H1 (cell line): ENCODE results near the gene MAP2K2. TPM values are rescaled to one million over a fixed set of nuclear protein-coding genes. Genes with fewer than 3 reads are reported as not detected.

Experiments used
- CTCF ChIA-PET: fragments of 300-600 bp; sonication (Branson Sonifier 250); formaldehyde crosslinking; loops from one replicate; lab custom pipeline; 2021; ENCODE audit not compliant: partially characterized antibody; lab: Charles Lee
- POLR2A ChIA-PET: fragments of 300-600 bp; sonication (Branson Sonifier 250); formaldehyde crosslinking; loops from one replicate; lab custom pipeline; 2021; ENCODE audit warnings: inconsistent platforms; ENCODE audit not compliant: partially characterized antibody; lab: Charles Lee
- DNase-seq, 2 experiments: peaks; one replicate each; pipeline versions ENCODE4 v3.0.0 to v3.0.0-alpha.2; 2010 to 2022; ENCODE audit warnings: low spot score in 2 of 2, low read depth in 1 of 2, mixed read lengths in 1 of 2
- FAIRE-seq: peaks from 2 replicates; lab custom pipeline; 2011; peaks lifted over from hg19 to GRCh38; lab: Jason Lieb, UNC
- H2AFZ ChIP-seq: 2 replicates; pipeline ENCODE4 v1.8.1; 2012; ENCODE audit warnings: low read length, inconsistent platforms
- H2AK5ac ChIP-seq: 2 replicates; pipeline ENCODE4 v1.6.1; 2013; ENCODE audit warnings: low read depth, low read length
- H2BK120ac ChIP-seq: replicated peaks from 2 replicates; pipeline ENCODE3; 2013; ENCODE audit warnings: low read depth, low read length, inconsistent platforms
- H2BK12ac ChIP-seq: 2 replicates; pipeline ENCODE4 v1.6.1; 2013; ENCODE audit warnings: low read depth, low read length
- H2BK15ac ChIP-seq: 2 replicates; pipeline ENCODE4 v1.6.1; 2013; ENCODE audit warnings: low read length
- H2BK20ac ChIP-seq: 2 replicates; pipeline ENCODE4 v1.6.1; 2013; ENCODE audit warnings: low read length
- H2BK5ac ChIP-seq: 2 replicates; pipeline ENCODE4 v1.6.1; 2013; ENCODE audit warnings: low read depth, low read length
- H3K14ac ChIP-seq: 2 replicates; pipeline ENCODE4 v1.6.1; 2013; ENCODE audit warnings: inconsistent platforms; ENCODE audit not compliant: insufficient read length
- H3K18ac ChIP-seq: 2 replicates; pipeline ENCODE4 v1.6.1; 2013; ENCODE audit warnings: low read length; ENCODE audit errors: extremely low read depth
- H3K23ac ChIP-seq: 2 replicates; pipeline ENCODE4 v1.6.1; 2013; ENCODE audit warnings: inconsistent platforms; ENCODE audit not compliant: insufficient read length
- H3K23me2 ChIP-seq: 2 replicates; pipeline ENCODE4 v1.6.1; 2013; ENCODE audit warnings: low read depth, low read length
- H3K27ac ChIP-seq: 2 replicates; pipeline ENCODE4 v1.6.1; 2011; ENCODE audit warnings: low read depth, low read length, inconsistent platforms
- H3K27me3 ChIP-seq, 4 experiments: replicated peaks in 1 of 4; 1 replicate in 1 of 4; 2 replicates in 3 of 4; pipeline versions ENCODE4 v1.6.1 to v1.8.1; 2011 to 2013; ENCODE audit warnings: low read length in 3 of 4, mild to moderate bottlenecking in 3 of 4, inconsistent platforms in 2 of 4, mixed read lengths in 2 of 4, moderate library complexity in 1 of 4; ENCODE audit not compliant: control insufficient read depth in 3 of 4, insufficient read depth in 3 of 4; ENCODE audit errors: extremely low read depth in 1 of 4
- H3K36me3 ChIP-seq, 4 experiments: 2 replicates each; pipeline versions ENCODE4 v1.6.1 to v1.8.1; 2011 to 2013; ENCODE audit warnings: mild to moderate bottlenecking in 4 of 4, low read length in 3 of 4, moderate library complexity in 2 of 4, control low read depth in 1 of 4, inconsistent platforms in 1 of 4; ENCODE audit not compliant: insufficient read depth in 4 of 4, control insufficient read depth in 2 of 4
- H3K4ac ChIP-seq: replicated peaks from 2 replicates; pipeline ENCODE3; 2013; ENCODE audit warnings: low read length, low read depth, mixed read lengths, inconsistent platforms; ENCODE audit not compliant: insufficient read length
- H3K4me1 ChIP-seq, 4 experiments: replicated peaks in 1 of 4; 1 replicate in 1 of 4; 2 replicates in 3 of 4; pipeline versions ENCODE4 v1.6.1 to v1.8.1; 2011 to 2013; ENCODE audit warnings: low read length in 3 of 4, inconsistent platforms in 2 of 4, mixed read lengths in 1 of 4; ENCODE audit not compliant: insufficient read depth in 4 of 4, control insufficient read depth in 3 of 4
- H3K4me2 ChIP-seq, 2 experiments: 2 replicates each; pipeline versions ENCODE4 v1.6.1 to v1.8.1; 2011 to 2013; ENCODE audit warnings: low read depth in 2 of 2, low read length in 2 of 2, control low read depth in 1 of 2, inconsistent platforms in 1 of 2, mild to moderate bottlenecking in 1 of 2; ENCODE audit not compliant: insufficient read depth in 1 of 2
- H3K4me3 ChIP-seq, 4 experiments: fragments of 200-600, 300-600 bp in 1 of 4; sonication (generic), shearing (Covaris generic), sonication (Bioruptor Twin) in 1 of 4; 2 replicates each; pipeline versions ENCODE4 v1.5.1 to v1.8.1; 2011 to 2016; ENCODE audit warnings: low read length in 4 of 4, low read depth in 3 of 4, control low read depth in 2 of 4, inconsistent platforms in 2 of 4, mild to moderate bottlenecking in 2 of 4, mixed read lengths in 1 of 4, moderate library complexity in 1 of 4; ENCODE audit not compliant: insufficient read depth in 2 of 4; ENCODE audit errors: extremely low read depth in 1 of 4
- H3K56ac ChIP-seq: replicated peaks from 2 replicates; pipeline ENCODE3; 2013; ENCODE audit warnings: low read depth, mild to moderate bottlenecking, mixed read lengths, low read length, inconsistent platforms; ENCODE audit not compliant: insufficient read length
- H3K79me1 ChIP-seq: 2 replicates; pipeline ENCODE4 v1.6.1; 2013; ENCODE audit warnings: low read depth, low read length, control low read depth
- H3K79me2 ChIP-seq, 2 experiments: 2 replicates each; pipeline versions ENCODE4 v1.6.1 to v1.8.1; 2012 to 2013; ENCODE audit warnings: low read length in 2 of 2, mild to moderate bottlenecking in 2 of 2, inconsistent platforms in 1 of 2; ENCODE audit not compliant: insufficient read depth in 2 of 2, control insufficient read depth in 1 of 2
- H3K9ac ChIP-seq, 4 experiments: replicated peaks in 1 of 4; 1 replicate in 1 of 4; 2 replicates in 3 of 4; pipeline versions ENCODE4 v1.6.1 to v1.8.1; 2011 to 2013; ENCODE audit warnings: low read depth in 3 of 4, low read length in 3 of 4, control low read depth in 2 of 4, mild to moderate bottlenecking in 2 of 4, moderate library complexity in 2 of 4, inconsistent platforms in 1 of 4; ENCODE audit errors: extremely low read depth in 1 of 4
- H3K9me3 ChIP-seq, 2 experiments: 2 replicates each; pipeline versions ENCODE4 v1.6.1 to v1.8.1; 2012 to 2013; ENCODE audit warnings: mild to moderate bottlenecking in 2 of 2, moderate library complexity in 2 of 2, control low read depth in 1 of 2, inconsistent platforms in 1 of 2, low read depth in 1 of 2, low read length in 1 of 2, mixed read lengths in 1 of 2; ENCODE audit not compliant: insufficient read depth in 2 of 2
- H4K20me1 ChIP-seq, 2 experiments: replicated peaks in 1 of 2; 2 replicates each; pipeline versions ENCODE3 to v1.8.1; 2011 to 2013; ENCODE audit warnings: inconsistent platforms in 2 of 2, low read length in 2 of 2, mild to moderate bottlenecking in 1 of 2; ENCODE audit not compliant: insufficient read depth in 2 of 2, control insufficient read depth in 1 of 2
- H4K5ac ChIP-seq: 2 replicates; pipeline ENCODE4 v1.6.1; 2013; ENCODE audit warnings: low read length, low read depth, mixed read lengths, inconsistent platforms; ENCODE audit not compliant: insufficient read length
- H4K8ac ChIP-seq: 2 replicates; pipeline ENCODE4 v1.8.0; 2013; ENCODE audit warnings: mild to moderate bottlenecking, moderate library complexity, low read length, inconsistent platforms; ENCODE audit not compliant: insufficient read depth; ENCODE audit errors: extremely low read depth
- H4K91ac ChIP-seq: replicated peaks from 2 replicates; pipeline ENCODE3; 2013; ENCODE audit warnings: low read length, mixed read lengths, inconsistent platforms; ENCODE audit not compliant: insufficient read length
- BRCA1 ChIP-seq: IDR thresholded peaks from 2 replicates; pipeline ENCODE4 v1.6.1; 2012; ENCODE audit warnings: low read depth, low read length, improper control_type of control experiment
- EP300 ChIP-seq, 2 experiments: IDR thresholded peaks; 1 replicate in 1 of 2; 2 replicates in 1 of 2; pipeline ENCODE4 v1.6.1; 2011 to 2012; ENCODE audit warnings: low read depth in 2 of 2, low read length in 2 of 2, mild to moderate bottlenecking in 2 of 2, borderline replicate concordance in 1 of 2, inconsistent platforms in 1 of 2, moderate library complexity in 1 of 2
- EZH2 ChIP-seq: fragments of 200-600 bp; sonication (generic); IDR thresholded peaks from 2 replicates; pipeline ENCODE4 v1.7.1; 2012; ENCODE audit warnings: low read depth, mild to moderate bottlenecking, moderate library complexity, low read length, inconsistent platforms; ENCODE audit not compliant: severe bottlenecking
- MAX ChIP-seq: IDR thresholded peaks from 2 replicates; pipeline ENCODE4 v1.6.1; 2012; ENCODE audit warnings: inconsistent platforms
- RBBP5 ChIP-seq: IDR thresholded peaks from 2 replicates; pipeline ENCODE4 v1.7.1; 2012; ENCODE audit warnings: low read depth, mild to moderate bottlenecking, inconsistent platforms, low read length, moderate library complexity, borderline replicate concordance
- RNF2 ChIP-seq: fragments of 200-900, 300-1000 bp; sonication (generic); IDR thresholded peaks from 2 replicates; pipeline ENCODE4 v1.7.1; 2016; ENCODE audit warnings: borderline replicate concordance, low read depth, mild to moderate bottlenecking, antibody characterized with exemption, low read length; ENCODE audit not compliant: poor library complexity, severe bottlenecking; ENCODE audit errors: missing control alignments
- WGBS, 2 experiments: shearing (Covaris generic) in 1 of 2; methylation state at CpG; one replicate each; pipeline versions ENCODE4 v1.1.6 to v1.1.7; 2013 to 2015; ENCODE audit warnings: low lambda C conversion rate in 2 of 2, mixed read lengths in 2 of 2, inconsistent platforms in 1 of 2, low coverage in 1 of 2, missing lambda C conversion rate in 1 of 2; ENCODE audit not compliant: insufficient replicate concordance in 2 of 2, insufficient coverage in 1 of 2, insufficient read length in 1 of 2; ENCODE audit errors: extremely low coverage in 1 of 2, missing lambda C conversion rate in 1 of 2; 5-methylcytosine and 5-hydroxymethylcytosine counted together
- long read RNA-seq, 2 experiments: library from RNA in 1 of 2; library from capped mRNA in 1 of 2; stranded (forward); transcript quantifications; one replicate each; pipeline ENCODE4 v2.0.0, GENCODE V29; 2021; ENCODE audit warnings: inconsistent platforms in 1 of 2
- polyA minus RNA-seq, 3 experiments: library from RNA; depleted of rRNA, polyadenylated mRNA; stranded (reverse); fragments of >200 nt; gene quantifications; 1 replicate in 2 of 3; 2 replicates in 1 of 3; pipeline ENCODE4 v1.2.3, GENCODE V29; 2011
- polyA plus RNA-seq, 7 experiments: library from polyadenylated mRNA; depleted of rRNA in 3 of 7; stranded (reverse) in 5 of 7; unstranded in 2 of 7; fragments of >200 nt in 5 of 7; fragments of 200-250 nt in 2 of 7; gene quantifications; 1 replicate in 5 of 7; 2 replicates in 1 of 7; 4 replicates in 1 of 7; pipeline versions ENCODE4 v1.2.1 to v1.2.3, GENCODE V29; 2011 to 2013; ENCODE audit warnings: missing spikeins in 2 of 7, mixed read lengths in 2 of 7
- total RNA-seq: library from RNA; stranded (reverse); fragmentation: NEBNext Ultra II Directional; extraction: Animal tissue kit (Norgen Biotek cat#: 25700); gene quantifications from 2 replicates; pipeline ENCODE4 v1.2.1, GENCODE V29; 2021

MAP2K2 gene
- total RNA-seq (161 and 162 TPM in 2 replicates), polyA plus RNA-seq (2011; rRNA removed) (111 and 194 TPM in 2 replicates), polyA minus RNA-seq (2011; rRNA and poly(A)+ RNA removed) (37.2 and 48.1 TPM in 2 replicates)
- polyA plus RNA-seq (2011; cell fraction: cytosol; rRNA removed), result 126 TPM
- 193 TPM for polyA plus RNA-seq (2011; cell fraction: nucleus; rRNA removed)
- polyA plus RNA-seq (2012, experiment 1 of 2), result 112 to 185 TPM (median 178 TPM) in 4 replicates
- 196 TPM for polyA plus RNA-seq (2012, experiment 2 of 2)
- 112 TPM for polyA plus RNA-seq (2013, experiment 1 of 2)
- 109 TPM for polyA plus RNA-seq (2013, experiment 2 of 2)
- polyA minus RNA-seq (2011; cell fraction: cytosol; rRNA and poly(A)+ RNA removed), result 84.9 TPM
- 58.1 TPM for polyA minus RNA-seq (2011; cell fraction: nucleus; rRNA and poly(A)+ RNA removed)
- long read RNA-seq, experiment 1, transcript MAP2K2-201 (11 exons, 1,734 nt), result major isoform, 135 of 292 reads
- long read RNA-seq, experiment 1, partial matches to known transcripts, result 91 of 292 reads
- long read RNA-seq, experiment 1, other reads (novel, unspliced or antisense), result 63 of 292 reads
- long read RNA-seq, experiment 2, result 0 reads

- no peaks in the 10 kb centered on the region for H3K27me3 ChIP-seq
- peak within 1 kb of the TSS; percentile 1; the same call in 1 of the 2 replicates for H2BK5ac ChIP-seq
- peak within 1 kb of the TSS; percentile 84 for H4K91ac ChIP-seq
- no peak within 1 kb of the TSS for H2BK15ac ChIP-seq
- no peak within 1 kb of the TSS for H2BK20ac ChIP-seq
- H2AFZ ChIP-seq, result peak within 1 kb of the TSS; percentile 98; the same call in 1 of the 2 replicates
- H4K8ac ChIP-seq, result peak within 1 kb of the TSS; percentile 92
- no peak within 1 kb of the TSS; the same call in 1 of the 2 replicates for H3K27ac ChIP-seq
- H2BK12ac ChIP-seq, result no peak within 1 kb of the TSS
- H4K20me1 ChIP-seq, result peaks cover 6 to 14% of the 10 kb centered on the region in 2 experiments
- H3K23ac ChIP-seq, result no peak within 1 kb of the TSS
- peaks cover 17% of the 10 kb centered on the region; the same call in 1 of the 2 replicates for H3K23me2 ChIP-seq
- peak within 1 kb of the TSS; percentile 43 for H2BK120ac ChIP-seq
- peaks cover 5% of the 10 kb centered on the region; the same call in 1 of the 2 replicates for H3K79me1 ChIP-seq
- peak within 1 kb of the TSS; percentile 96 to 98 for H3K4me2 ChIP-seq
- peak within 1 kb of the TSS; percentile 92 for H3K56ac ChIP-seq
- ChIA-PET CTCF (interaction anchor here (7.7 kb wide), 1 partner anchor 15 kb away, joined by 66 read pairs; no protein-coding TSS in a partner anchor), POLR2A (interaction anchor here (1.0 kb wide), 1 partner anchor 16 kb away, joined by 3 read pairs; no protein-coding TSS in a partner anchor)
- peak within 1 kb of the TSS; percentile 94 for H3K18ac ChIP-seq
- peak within 1 kb of the TSS; percentile 24; the same call in 1 of the 2 replicates for H2AK5ac ChIP-seq
- H3K79me2 ChIP-seq, result peaks cover 7 to 28% of the 10 kb centered on the region in 2 experiments
- no peak for FAIRE-seq
- peaks cover 0 to 9% (median 3%) of the 10 kb centered on the region in 4 experiments; a peak in 3 of 7 replicates for H3K4me1 ChIP-seq
- no peaks in the 10 kb centered on the region for H3K9me3 ChIP-seq
- DNase-seq, result peak; percentile 69 to 99
- peak within 1 kb of the TSS; percentile 94 for H4K5ac ChIP-seq
- peak within 1 kb of the TSS; percentile 69 to 95 (median 86) for H3K9ac ChIP-seq
- peak within 1 kb of the TSS; percentile 69 for H3K4ac ChIP-seq
- H3K14ac ChIP-seq, result peak within 1 kb of the TSS; percentile 97
- H3K4me3 ChIP-seq, result peak within 1 kb of the TSS; percentile 76 to 92 (median 84)
- 1% methylated on average over 41 of the region's 102 CpGs; no CpG with 5 or more reads in 1 of the 2 experiments for WGBS, 2 experiments
- peaks cover 0 to 4% (median 0%) of the 10 kb centered on the region in 4 experiments; a peak in 3 of 8 replicates for H3K36me3 ChIP-seq
- no peak for TF ChIP-seq RBBP5
- TF ChIP-seq BRCA1, result peak; percentile 99
- peak; percentile 96 for TF ChIP-seq MAX
- TF ChIP-seq EZH2, result no peak
- no peak for TF ChIP-seq EP300 (IDR thresholded peaks at IDR 0.05; ENCODE audit: borderline replicate concordance in 1 of 2, low read depth in 2 of 2, low read length in 2 of 2)
- TF ChIP-seq RNF2, result no peak
These were observed at the start of gene MAP2K2 for GRCh38 chr19:4123615-4124568. TSS of gene MAP2K2 (minus strand) at chr19:4124122. CDS start at chr19:4123875, 247 bp downstream.
